Fibroblast of villous mesenchyme (primary cell): ENCODE measurements around the gene LYPLA2. TPM values are rescaled to one million over a fixed set of nuclear protein-coding genes. Genes with fewer than 3 reads are reported as not detected.
"Not testable (repeated sequence)": the region's sequence is repeated elsewhere in the genome, so short reads cannot be mapped to it uniquely, and the experiment has no call there.

ENCODE experiments used
- DNase-seq: peaks from one replicate; pipeline ENCODE4 v3.0.0-alpha.2; 2010; ENCODE audit warnings: low read depth
- H3K4me3 ChIP-seq: 2 replicates; pipeline ENCODE4 v1.5.1; 2011; ENCODE audit warnings: low read depth, mild to moderate bottlenecking, low read length
- CTCF ChIP-seq: IDR thresholded peaks from 2 replicates; pipeline ENCODE4 v1.5.1; 2012; ENCODE audit warnings: low read depth, mild to moderate bottlenecking, low read length; ENCODE audit not compliant: insufficient read depth
- total RNA-seq: library from RNA; depleted of rRNA; stranded (reverse); fragments of >200 nt; gene quantifications from 2 replicates; pipeline ENCODE4 v1.2.3, GENCODE V29; 2012

Gene LYPLA2
- total RNA-seq, 1 donor, result 48.8 TPM

DNA sequence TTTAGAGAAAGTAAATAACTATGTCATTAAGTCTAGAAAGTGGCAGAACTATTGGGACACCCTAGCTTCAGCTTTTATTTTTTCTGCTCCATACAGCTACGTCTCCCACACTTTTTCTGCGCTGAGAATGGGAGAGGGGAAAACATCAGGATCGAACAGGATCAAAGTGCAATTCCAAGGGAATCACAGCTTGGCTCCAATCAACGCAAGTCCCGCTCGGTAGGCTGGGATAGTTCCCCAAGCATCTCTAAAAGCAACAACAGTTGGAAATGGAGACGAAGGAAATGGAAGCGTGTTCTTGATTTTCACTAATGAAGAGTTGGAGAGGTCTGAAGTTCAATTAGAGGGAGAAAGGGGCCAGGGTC is 33.7 kb downstream of the LYPLA2 start:
- peak; percentile 20 for DNase-seq
- peak overlapping the region; percentile 95 for H3K4me3 ChIP-seq
- TF ChIP-seq CTCF, result no peak

DNA sequence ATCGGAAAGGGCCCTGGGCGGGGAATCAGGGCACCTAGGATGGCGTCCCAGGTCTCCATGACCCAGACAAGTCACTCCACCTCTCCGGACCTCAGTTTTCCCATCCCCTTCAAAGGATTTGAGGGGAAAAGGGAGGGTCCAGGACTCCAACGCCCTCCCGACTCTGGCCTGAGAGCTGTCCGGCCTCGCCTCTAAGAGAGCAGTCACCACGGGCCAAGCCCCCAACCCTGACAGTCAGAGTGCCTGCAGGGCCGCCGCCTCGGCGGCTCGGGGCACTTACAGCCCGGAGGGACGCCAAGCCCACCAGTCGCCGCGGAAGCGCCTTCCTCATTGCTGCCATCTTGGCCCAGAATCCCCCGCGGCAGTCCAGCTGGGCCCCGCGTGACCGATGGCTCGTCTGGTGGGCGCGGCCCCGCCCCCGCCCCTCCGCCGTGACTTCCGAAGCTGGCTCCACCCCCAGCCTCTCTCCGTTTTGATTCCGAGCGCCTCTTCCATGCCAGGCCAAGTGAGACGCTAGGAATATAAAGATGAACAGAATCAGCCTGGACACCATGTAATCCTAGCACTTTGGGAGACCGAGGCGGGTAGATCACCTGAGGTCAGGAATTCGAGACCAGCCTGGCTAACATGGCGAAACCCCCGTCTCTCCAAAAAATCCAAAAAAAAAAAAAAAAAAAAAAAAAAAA is 34.3 kb downstream of the LYPLA2 start, which contains the start of gene HMGCL:
TSS of gene HMGCL (minus strand) at position 354 of the 686 bp plus-strand sequence. CDS start at position 340, 14 bp downstream.
- DNase-seq, result peak; percentile 89
- no peak for TF ChIP-seq CTCF
- H3K4me3 ChIP-seq, result peak within 1 kb of the TSS; percentile 95

- peak overlapping the region; percentile 95 for H3K4me3 ChIP-seq
Observed at GRCh38 chr1:23825762-23826522, 35.0 kb downstream of the LYPLA2 start.

GRCh38 chr1:23826590-23826989 is 35.6 kb downstream of the LYPLA2 start:
- not testable (repeated sequence) for DNase-seq, H3K4me3 ChIP-seq

More at GRCh38 chr1:23825762-23826522, 35.0 kb downstream of the LYPLA2 start:
- no peak for TF ChIP-seq CTCF
- peak; percentile 3 for DNase-seq

DNA sequence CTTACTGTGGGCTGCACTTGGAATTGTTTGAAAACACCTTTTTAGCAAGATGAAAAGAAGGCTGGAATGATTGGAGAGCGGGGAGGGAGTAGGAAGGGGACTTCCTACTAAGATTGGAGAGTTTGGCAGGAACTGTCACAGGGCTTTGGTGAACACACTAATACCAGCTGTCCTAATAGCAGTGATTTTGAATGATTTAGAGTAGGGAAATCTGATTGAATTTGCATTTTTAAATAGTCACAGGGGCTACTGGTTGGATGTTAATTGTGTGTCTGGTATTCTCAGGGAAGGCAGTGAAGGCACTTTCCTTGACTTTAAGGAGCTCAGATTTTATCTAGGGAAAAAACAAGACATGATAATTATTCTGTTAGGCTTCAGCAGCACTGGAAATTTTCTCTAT is 36.8 kb downstream of the LYPLA2 start:
- no peak for DNase-seq
- no peak overlapping the region for H3K4me3 ChIP-seq
- no peak for TF ChIP-seq CTCF

GRCh38 chr1:23834156-23834555 is 43.2 kb downstream of the LYPLA2 start:
- not testable (repeated sequence) for DNase-seq, H3K4me3 ChIP-seq

DNA sequence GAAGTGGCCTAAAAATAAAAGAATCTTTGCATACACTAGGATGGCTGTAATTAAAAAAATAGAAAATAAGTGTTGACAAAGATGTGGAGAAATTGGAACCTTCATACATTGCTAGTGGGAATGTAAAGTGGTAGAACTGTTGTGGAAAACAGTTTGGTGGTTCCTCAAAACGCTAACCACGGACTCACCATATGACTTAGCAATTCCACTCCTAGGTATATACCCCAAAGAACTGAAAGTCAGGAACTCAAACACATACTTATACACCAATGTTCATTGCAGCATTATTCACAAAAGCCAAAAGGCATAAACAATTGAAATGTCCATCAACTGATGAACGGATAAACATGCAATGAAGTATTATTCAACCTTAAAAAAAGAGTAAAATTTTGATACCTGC is 45.1 kb downstream of the LYPLA2 start:
- H3K4me3 ChIP-seq, result no peak overlapping the region
- TF ChIP-seq CTCF, result no peak
- no peak for DNase-seq
